Ramos (cell line): Measurements from ENCODE around the gene ITGB8.

Experiments
- in situ Hi-C: fragments of 300-500 bp; cut with MboI; formaldehyde crosslinking; loops from one replicate; pipeline ENCODE4 v1.14.3; 2022; ENCODE audit warnings: low sequenced_read_pairs; ENCODE audit not compliant: unreplicated experiment

ITGB8 gene

GRCh38 chr7:20449176-20449575 lies 118.5 kb downstream of the ITGB8 start:
- in situ Hi-C loops: no loop called here

- in situ Hi-C loops: no loop called here
These were observed 119.8 kb downstream of the ITGB8 start for GRCh38 chr7:20450536-20450935.

- in situ Hi-C loops: no loop called here
These were observed 123.5 kb downstream of the ITGB8 start for GRCh38 chr7:20454202-20454601.

- in situ Hi-C loops: no loop called here
These were observed 126.0 kb downstream of the ITGB8 start for GRCh38 chr7:20456701-20457100.

- in situ Hi-C loops: no loop called here
These were observed 127.8 kb downstream of the ITGB8 start for GRCh38 chr7:20458521-20458920.

- in situ Hi-C loops: no loop called here
These were observed 128.7 kb downstream of the ITGB8 start for GRCh38 chr7:20459419-20459818.

GRCh38 chr7:20464891-20465290 lies 134.2 kb downstream of the ITGB8 start:
- in situ Hi-C loops: no loop called here
